OCI-LY3 (cell line): ENCODE data around the gene SMARCA1.

Source experiments
- CTCF ChIP-seq: fragments of 200-600, 300-600 bp; sonication (generic); IDR thresholded peaks from 2 replicates; pipeline ENCODE4 v1.5.1; 2014; ENCODE audit warnings: antibody characterized with exemption, low read length, low read depth
- EZH2phosphoT487 ChIP-seq: fragments of 200-600 bp; shearing (Covaris generic); IDR thresholded peaks from 2 replicates; pipeline ENCODE4 v1.6.1; 2018; ENCODE audit warnings: antibody characterized with exemption, mixed run types, low read depth

DNA sequence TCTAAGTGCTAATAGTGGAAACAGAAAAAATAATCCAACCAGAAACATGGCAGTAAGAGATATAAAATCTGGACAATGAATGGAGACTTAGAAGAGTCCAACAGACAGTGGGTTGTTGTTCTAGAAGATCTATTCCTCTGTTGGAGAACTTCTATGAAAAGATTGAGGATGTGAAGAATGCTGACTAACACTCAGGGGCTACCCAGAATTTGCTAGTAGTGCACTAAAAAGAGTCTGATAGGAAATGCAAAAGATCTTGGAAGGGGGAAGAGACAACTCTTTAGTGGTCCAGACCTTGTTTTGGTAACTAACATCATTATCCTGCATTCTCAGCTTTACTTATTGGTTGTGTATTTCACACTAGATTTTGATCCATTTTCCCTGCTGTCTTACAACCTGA lies 77.9 kb downstream of the SMARCA1 start:
- TF ChIP-seq CTCF, result no peak
- no peak for TF ChIP-seq EZH2phosphoT487
